WTC11 (cell line): ENCODE data around the gene SMYD5. TPM values are rescaled to one million over a fixed set of nuclear protein-coding genes. Genes with fewer than 3 reads are reported as not detected.

Source experiments
- ATAC-seq: fragments of 200-7000 bp; cut with Tn5 transposase; 2 replicates; pipeline ENCODE4 v1.10.0; 2021; ENCODE audit warnings: mild to moderate bottlenecking, moderate library complexity
- CTCF ChIA-PET: fragments of 300-600 bp; sonication (Branson Sonifier 250); formaldehyde crosslinking; loops from one replicate; lab custom pipeline; 2021; ENCODE audit warnings: antibody characterized with exemption; lab: Charles Lee
- POLR2A ChIA-PET: fragments of 350-600 bp; sonication (Branson Sonifier 250); formaldehyde crosslinking; loops from one replicate; lab custom pipeline; 2021; ENCODE audit warnings: antibody characterized with exemption; lab: Charles Lee
- DNase-seq: peaks from one replicate; pipeline ENCODE4 v3.0.0; 2021; ENCODE audit warnings: low spot score
- H3K27ac Mint-ChIP-seq: 2 replicates; pipeline ENCODE4 v1.8.0; 2021; ENCODE audit warnings: mixed read lengths
- H3K27me3 Mint-ChIP-seq: 2 replicates; pipeline ENCODE4 v1.8.0; 2021; ENCODE audit warnings: low read depth, mild to moderate bottlenecking, moderate library complexity, mixed read lengths
- H3K36me3 Mint-ChIP-seq: 2 replicates; pipeline ENCODE4 v1.8.0; 2021; ENCODE audit warnings: mixed read lengths
- H3K4me1 Mint-ChIP-seq: 2 replicates; pipeline ENCODE4 v1.8.0; 2022; ENCODE audit warnings: mixed read lengths
- H3K4me3 Mint-ChIP-seq: 2 replicates; pipeline ENCODE4 v1.8.0; 2021; ENCODE audit warnings: mild to moderate bottlenecking, moderate library complexity, mixed read lengths
- H3K9me3 Mint-ChIP-seq: 2 replicates; pipeline ENCODE4 v1.8.0; 2021; ENCODE audit warnings: mixed read lengths
- E2F1 ChIP-seq: sonication (generic); formaldehyde crosslinking; IDR thresholded peaks from 2 replicates; pipeline ENCODE4 v1.8.0; 2022; ENCODE audit warnings: mild to moderate bottlenecking, missing genetic modification reagents
- E2F5 ChIP-seq: sonication (generic); formaldehyde crosslinking; IDR thresholded peaks from 2 replicates; pipeline ENCODE4 v1.8.1; 2022; ENCODE audit warnings: mild to moderate bottlenecking, moderate library complexity, missing genetic modification reagents
- FOXJ3 ChIP-seq: sonication (generic); formaldehyde crosslinking; IDR thresholded peaks from 2 replicates; pipeline ENCODE4 v1.9.0; 2021; ENCODE audit warnings: missing genetic modification reagents, mild to moderate bottlenecking, borderline replicate concordance
- FOXK1 ChIP-seq: sonication (generic); formaldehyde crosslinking; IDR thresholded peaks from 2 replicates; pipeline ENCODE4 v1.8.0; 2022; ENCODE audit warnings: mild to moderate bottlenecking, moderate library complexity, missing genetic modification reagents
- FOXP1 ChIP-seq: sonication (generic); formaldehyde crosslinking; IDR thresholded peaks from 2 replicates; pipeline ENCODE4 v1.8.0; 2022; ENCODE audit warnings: missing genetic modification reagents, mild to moderate bottlenecking, moderate library complexity, borderline replicate concordance
- HMGA2 ChIP-seq: fragments of 250-450 bp; sonication (Bioruptor Pico); IDR thresholded peaks from 2 replicates; pipeline ENCODE4 v1.4.0; 2021; ENCODE audit warnings: mild to moderate bottlenecking, moderate library complexity
- IRF1 ChIP-seq: sonication (generic); formaldehyde crosslinking; IDR thresholded peaks from 2 replicates; pipeline ENCODE4 v1.8.0; 2023; ENCODE audit warnings: missing genetic modification reagents
- IRF2 ChIP-seq: sonication (generic); formaldehyde crosslinking; IDR thresholded peaks from 2 replicates; pipeline ENCODE4 v1.8.0; 2022; ENCODE audit warnings: low read depth, missing genetic modification reagents, borderline replicate concordance
- KAT7 ChIP-seq: sonication (generic); formaldehyde crosslinking; IDR thresholded peaks from 2 replicates; pipeline ENCODE4 v1.8.1; 2023; ENCODE audit warnings: missing genetic modification reagents, mild to moderate bottlenecking, borderline replicate concordance
- NFATC4 ChIP-seq: fragments of 250-450 bp; sonication (Bioruptor Pico); IDR thresholded peaks from 2 replicates; pipeline ENCODE4 v1.9.0; 2021; ENCODE audit warnings: mild to moderate bottlenecking
- NR3C1 ChIP-seq: sonication (generic); formaldehyde crosslinking; conservative IDR thresholded peaks from 2 replicates; pipeline ENCODE4 v1.8.1; 2023; ENCODE audit warnings: low read depth, mild to moderate bottlenecking, missing genetic modification reagents
- OVOL2 ChIP-seq: fragments of 250-450 bp; sonication (Bioruptor Pico); IDR thresholded peaks from 2 replicates; pipeline ENCODE4 v1.9.0; 2021; ENCODE audit warnings: mild to moderate bottlenecking, borderline replicate concordance
- RORB ChIP-seq: fragments of 250-450 bp; sonication (Bioruptor Pico); IDR thresholded peaks from 2 replicates; pipeline ENCODE4 v1.9.0; 2021; ENCODE audit warnings: mild to moderate bottlenecking
- SP1 ChIP-seq: sonication (generic); formaldehyde crosslinking; conservative IDR thresholded peaks from 2 replicates; pipeline ENCODE4 v1.8.1; 2022; ENCODE audit warnings: missing genetic modification reagents
- TP53 ChIP-seq: sonication (generic); formaldehyde crosslinking; IDR thresholded peaks from 2 replicates; pipeline ENCODE4 v1.8.1; 2023; ENCODE audit warnings: mild to moderate bottlenecking, missing genetic modification reagents
- ZBTB21 ChIP-seq: sonication (generic); formaldehyde crosslinking; IDR thresholded peaks from 2 replicates; pipeline ENCODE4 v1.8.1; 2023; ENCODE audit warnings: mild to moderate bottlenecking, missing genetic modification reagents, borderline replicate concordance
- ZNF138 ChIP-seq: sonication (generic); formaldehyde crosslinking; conservative IDR thresholded peaks from 2 replicates; pipeline ENCODE4 v1.8.1; 2022; ENCODE audit warnings: mild to moderate bottlenecking, moderate library complexity, missing genetic modification reagents
- ZNF232 ChIP-seq: sonication (generic); formaldehyde crosslinking; IDR thresholded peaks from 2 replicates; pipeline ENCODE4 v1.8.0; 2022; ENCODE audit warnings: mild to moderate bottlenecking, missing genetic modification reagents
- ZSCAN18 ChIP-seq: fragments of 250-450 bp; sonication (Bioruptor Pico); IDR thresholded peaks from 2 replicates; pipeline ENCODE4 v2.1.2; 2022; ENCODE audit warnings: mild to moderate bottlenecking, moderate library complexity
- total RNA-seq: library from RNA; stranded (reverse); gene quantifications from 3 replicates; pipeline ENCODE4 v1.2.3, GENCODE V29; 2021
- TF ChIP-seq, protein P1 (sequence below): sonication (generic); formaldehyde crosslinking; IDR thresholded peaks from 2 replicates; pipeline ENCODE4 v1.8.1; 2022; ENCODE audit warnings: low read depth, mild to moderate bottlenecking, moderate library complexity, missing genetic modification reagents, borderline replicate concordance
- TF ChIP-seq, protein P2 (sequence below): sonication (generic); formaldehyde crosslinking; IDR thresholded peaks from 2 replicates; pipeline ENCODE4 v1.8.0; 2023; ENCODE audit warnings: missing genetic modification reagents, mild to moderate bottlenecking, borderline replicate concordance

Gene SMYD5
- total RNA-seq, 1 experiment from 2014 or later = 46.7 TPM

DNA sequence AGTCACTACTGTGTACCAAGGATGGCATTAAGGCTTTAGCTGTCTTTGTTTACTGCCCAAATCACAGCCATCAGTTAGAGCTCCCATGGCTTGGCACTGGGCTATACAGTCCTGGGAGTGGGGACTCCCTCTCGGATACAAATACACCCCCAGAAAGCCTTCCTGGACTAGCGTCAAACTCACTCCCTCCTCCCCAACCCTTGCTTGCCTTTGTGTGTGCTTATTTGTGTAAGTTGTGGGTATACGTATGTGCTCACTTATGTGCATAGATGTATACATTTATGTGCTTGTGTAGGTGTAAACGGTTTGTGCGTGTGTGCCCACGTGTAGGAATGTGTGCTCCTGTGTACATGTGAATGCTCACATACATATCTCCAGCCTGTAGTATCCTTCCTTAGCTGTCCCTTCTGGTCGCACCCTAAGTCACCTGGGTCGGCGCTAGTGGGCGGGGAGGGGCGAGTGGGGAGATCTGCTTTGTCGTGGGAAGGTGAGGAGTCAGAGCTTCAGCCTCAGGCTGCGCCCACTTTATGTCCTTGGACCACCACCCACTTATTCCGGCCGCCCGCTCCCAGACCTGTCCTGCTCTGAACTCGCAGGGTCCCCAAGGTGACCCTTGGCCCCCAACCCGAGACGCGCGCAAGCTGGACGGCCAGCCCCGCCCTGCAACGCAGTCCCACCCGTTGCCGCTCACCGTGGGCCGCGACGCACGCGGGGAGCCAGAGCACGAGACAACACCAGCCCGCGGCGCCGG lies 18.5 kb downstream of the SMYD5 start:
- ChIA-PET CTCF (interaction anchor here (0.8 to 3.0 kb wide), 13 partner anchors 13 to 370 kb away, joined by 3 to 39 read pairs (median 4); partner anchors contain the start of genes EGR4 and SPR), POLR2A (interaction anchor here (0.5 to 1.6 kb wide), 7 partner anchors 9 to 145 kb away, joined by 3 to 4 read pairs (median 3); partner anchors contain the start of gene NOTO)
- Mint-ChIP-seq H3K4me3 (peak overlapping the region; percentile 100), H3K36me3 (peaks cover 4% of the 10 kb centered on the region; the same call in 1 of the 2 replicates), H3K4me1 (peaks cover 25% of the 10 kb centered on the region), H3K9me3 (no peaks in the 10 kb centered on the region), H3K27ac (no peak overlapping the region), H3K27me3 (no peaks in the 10 kb centered on the region; the same call in 1 of the 2 replicates)
- TF ChIP-seq ZNF232 (CRISPR knock-in tag) (no peak), E2F1 (CRISPR knock-in tag) (no peak), ZBTB21 (no peak), TP53 (CRISPR knock-in tag) (no peak), KAT7 (no peak), IRF2 (CRISPR knock-in tag) (no peak)
- DNase-seq (no peak), ATAC-seq (no peak)

- ChIA-PET CTCF (interaction anchor here (0.8 to 3.0 kb wide), 14 partner anchors 14 to 370 kb away, joined by 3 to 39 read pairs (median 4); partner anchors contain the start of genes EGR4 and SPR), POLR2A (interaction anchor here (0.5 to 2.1 kb wide), 12 partner anchors 10 to 144 kb away, joined by 3 to 7 read pairs (median 3); partner anchors contain the start of gene NOTO)
- Mint-ChIP-seq H3K27me3 (no peaks in the 10 kb centered on the region; the same call in 1 of the 2 replicates), H3K27ac (peak within 1 kb of the TSS; percentile 90), H3K36me3 (peaks cover 4% of the 10 kb centered on the region; the same call in 1 of the 2 replicates), H3K4me1 (peaks cover 29% of the 10 kb centered on the region), H3K9me3 (no peaks in the 10 kb centered on the region), H3K4me3 (peak within 1 kb of the TSS; percentile 100)
- DNase-seq (peak; percentile 98), ATAC-seq (peak; percentile 93)
- TF ChIP-seq FOXP1 (CRISPR knock-in tag) (peak; percentile 82; the same call in 1 of the 2 replicates), SP1 (CRISPR knock-in tag) (peak; percentile 88), E2F5 (0 out of 2 replicates have a peak, but pooled peaks have one; percentile 32), OVOL2 (CRISPR knock-in tag) (no peak), FOXK1 (peak; percentile 94), RORB (CRISPR knock-in tag) (no peak), FOXJ3 (CRISPR knock-in tag) (no peak), ZNF232 (CRISPR knock-in tag) (no peak), HMGA2 (CRISPR knock-in tag) (no peak), IRF1 (no peak), ZSCAN18 (CRISPR knock-in tag) (no peak), NR3C1 (CRISPR knock-in tag) (no peak), ZNF138 (CRISPR knock-in tag) (no peak), NFATC4 (CRISPR knock-in tag) (no peak), IRF2 (CRISPR knock-in tag) (no peak)
- TF ChIP-seq, protein P1, sequence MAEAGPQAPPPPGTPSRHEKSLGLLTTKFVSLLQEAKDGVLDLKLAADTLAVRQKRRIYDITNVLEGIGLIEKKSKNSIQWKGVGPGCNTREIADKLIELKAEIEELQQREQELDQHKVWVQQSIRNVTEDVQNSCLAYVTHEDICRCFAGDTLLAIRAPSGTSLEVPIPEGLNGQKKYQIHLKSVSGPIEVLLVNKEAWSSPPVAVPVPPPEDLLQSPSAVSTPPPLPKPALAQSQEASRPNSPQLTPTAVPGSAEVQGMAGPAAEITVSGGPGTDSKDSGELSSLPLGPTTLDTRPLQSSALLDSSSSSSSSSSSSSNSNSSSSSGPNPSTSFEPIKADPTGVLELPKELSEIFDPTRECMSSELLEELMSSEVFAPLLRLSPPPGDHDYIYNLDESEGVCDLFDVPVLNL (CRISPR knock-in tag) = no peak
- TF ChIP-seq, protein P2, sequence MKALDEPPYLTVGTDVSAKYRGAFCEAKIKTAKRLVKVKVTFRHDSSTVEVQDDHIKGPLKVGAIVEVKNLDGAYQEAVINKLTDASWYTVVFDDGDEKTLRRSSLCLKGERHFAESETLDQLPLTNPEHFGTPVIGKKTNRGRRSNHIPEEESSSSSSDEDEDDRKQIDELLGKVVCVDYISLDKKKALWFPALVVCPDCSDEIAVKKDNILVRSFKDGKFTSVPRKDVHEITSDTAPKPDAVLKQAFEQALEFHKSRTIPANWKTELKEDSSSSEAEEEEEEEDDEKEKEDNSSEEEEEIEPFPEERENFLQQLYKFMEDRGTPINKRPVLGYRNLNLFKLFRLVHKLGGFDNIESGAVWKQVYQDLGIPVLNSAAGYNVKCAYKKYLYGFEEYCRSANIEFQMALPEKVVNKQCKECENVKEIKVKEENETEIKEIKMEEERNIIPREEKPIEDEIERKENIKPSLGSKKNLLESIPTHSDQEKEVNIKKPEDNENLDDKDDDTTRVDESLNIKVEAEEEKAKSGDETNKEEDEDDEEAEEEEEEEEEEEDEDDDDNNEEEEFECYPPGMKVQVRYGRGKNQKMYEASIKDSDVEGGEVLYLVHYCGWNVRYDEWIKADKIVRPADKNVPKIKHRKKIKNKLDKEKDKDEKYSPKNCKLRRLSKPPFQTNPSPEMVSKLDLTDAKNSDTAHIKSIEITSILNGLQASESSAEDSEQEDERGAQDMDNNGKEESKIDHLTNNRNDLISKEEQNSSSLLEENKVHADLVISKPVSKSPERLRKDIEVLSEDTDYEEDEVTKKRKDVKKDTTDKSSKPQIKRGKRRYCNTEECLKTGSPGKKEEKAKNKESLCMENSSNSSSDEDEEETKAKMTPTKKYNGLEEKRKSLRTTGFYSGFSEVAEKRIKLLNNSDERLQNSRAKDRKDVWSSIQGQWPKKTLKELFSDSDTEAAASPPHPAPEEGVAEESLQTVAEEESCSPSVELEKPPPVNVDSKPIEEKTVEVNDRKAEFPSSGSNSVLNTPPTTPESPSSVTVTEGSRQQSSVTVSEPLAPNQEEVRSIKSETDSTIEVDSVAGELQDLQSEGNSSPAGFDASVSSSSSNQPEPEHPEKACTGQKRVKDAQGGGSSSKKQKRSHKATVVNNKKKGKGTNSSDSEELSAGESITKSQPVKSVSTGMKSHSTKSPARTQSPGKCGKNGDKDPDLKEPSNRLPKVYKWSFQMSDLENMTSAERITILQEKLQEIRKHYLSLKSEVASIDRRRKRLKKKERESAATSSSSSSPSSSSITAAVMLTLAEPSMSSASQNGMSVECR = peak; percentile 88; the same call in 1 of the 2 replicates
These were observed 19.3 kb downstream of the SMYD5 start, which contains the start of gene PRADC1 for GRCh38 chr2:73233154-73233931. PRADC1 (minus strand) TSS chr2:73233239; CDS start chr2:73233160, 79 bp downstream.
